ENCODE data around the gene OR12D1.
"Not testable (repeated sequence)": the region's sequence is repeated elsewhere in the genome, so short reads cannot be mapped to it uniquely, and the experiment has no call there.

The OR12D1 gene

DNA sequence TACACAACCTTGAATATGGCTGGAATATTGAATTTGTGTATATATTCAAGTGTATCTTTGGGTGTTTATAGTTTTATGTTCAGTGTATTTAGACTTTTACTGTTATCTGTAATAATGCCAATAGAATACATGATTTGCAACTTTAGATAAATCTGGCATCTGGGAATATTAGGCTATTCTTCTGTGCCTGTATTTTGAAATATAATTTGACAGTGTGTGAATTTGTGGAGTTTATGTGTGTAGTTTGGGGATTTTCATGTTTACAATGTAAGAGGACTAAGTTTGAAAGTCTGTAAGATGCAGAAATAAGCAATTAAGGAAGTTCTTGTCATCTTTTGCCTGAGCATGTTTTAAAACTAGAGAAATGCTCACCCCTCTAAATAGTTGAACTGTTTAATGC lies 24.3 kb downstream of the OR12D1 start, which contains the start of gene OR10C1:
Gene OR10C1 (plus strand): TSS at position 301 of the 400 bp plus-strand sequence. CDS start 710 bp downstream, outside the sequence.
- DNase-seq (ENCODE audit: extremely low spot score), result no peak
- ChIA-PET CTCF (interaction anchor here (1.1 kb wide), 1 partner anchor 8 kb away, joined by 3 read pairs; no protein-coding TSS in a partner anchor), POLR2A (no interaction called here)
- TF ChIP-seq, protein P1, sequence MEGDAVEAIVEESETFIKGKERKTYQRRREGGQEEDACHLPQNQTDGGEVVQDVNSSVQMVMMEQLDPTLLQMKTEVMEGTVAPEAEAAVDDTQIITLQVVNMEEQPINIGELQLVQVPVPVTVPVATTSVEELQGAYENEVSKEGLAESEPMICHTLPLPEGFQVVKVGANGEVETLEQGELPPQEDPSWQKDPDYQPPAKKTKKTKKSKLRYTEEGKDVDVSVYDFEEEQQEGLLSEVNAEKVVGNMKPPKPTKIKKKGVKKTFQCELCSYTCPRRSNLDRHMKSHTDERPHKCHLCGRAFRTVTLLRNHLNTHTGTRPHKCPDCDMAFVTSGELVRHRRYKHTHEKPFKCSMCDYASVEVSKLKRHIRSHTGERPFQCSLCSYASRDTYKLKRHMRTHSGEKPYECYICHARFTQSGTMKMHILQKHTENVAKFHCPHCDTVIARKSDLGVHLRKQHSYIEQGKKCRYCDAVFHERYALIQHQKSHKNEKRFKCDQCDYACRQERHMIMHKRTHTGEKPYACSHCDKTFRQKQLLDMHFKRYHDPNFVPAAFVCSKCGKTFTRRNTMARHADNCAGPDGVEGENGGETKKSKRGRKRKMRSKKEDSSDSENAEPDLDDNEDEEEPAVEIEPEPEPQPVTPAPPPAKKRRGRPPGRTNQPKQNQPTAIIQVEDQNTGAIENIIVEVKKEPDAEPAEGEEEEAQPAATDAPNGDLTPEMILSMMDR (IDR thresholded peaks at IDR 0.05; ENCODE audit: control extremely low read depth, extremely low read depth, low read depth, missing control alignments), result no peak

DNA sequence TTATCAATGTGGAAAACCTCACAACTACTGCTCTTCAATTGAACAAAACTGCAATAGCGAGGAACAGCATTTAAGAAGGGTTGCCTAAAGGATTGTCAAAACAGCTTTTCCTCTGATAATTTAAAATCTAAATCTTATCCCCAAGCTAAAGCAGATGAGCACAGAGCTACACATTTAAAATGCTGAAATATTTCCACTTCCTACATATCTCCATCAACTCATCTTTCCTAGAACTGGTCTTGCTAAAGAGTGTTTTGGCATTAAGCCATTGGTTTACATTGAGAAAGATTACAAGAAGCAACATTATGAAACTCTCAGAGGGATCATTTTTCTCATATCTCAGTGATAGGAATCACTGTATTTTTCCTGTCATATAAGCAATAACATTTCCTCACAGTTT lies 28.0 kb downstream of the OR12D1 start:
- TF ChIP-seq, protein P1 (IDR thresholded peaks at IDR 0.05; ENCODE audit: control extremely low read depth, extremely low read depth, low read depth, missing control alignments), result no peak
- ChIA-PET CTCF (no interaction called here), POLR2A (no interaction called here)
- DNase-seq (ENCODE audit: extremely low spot score), result no peak

DNA sequence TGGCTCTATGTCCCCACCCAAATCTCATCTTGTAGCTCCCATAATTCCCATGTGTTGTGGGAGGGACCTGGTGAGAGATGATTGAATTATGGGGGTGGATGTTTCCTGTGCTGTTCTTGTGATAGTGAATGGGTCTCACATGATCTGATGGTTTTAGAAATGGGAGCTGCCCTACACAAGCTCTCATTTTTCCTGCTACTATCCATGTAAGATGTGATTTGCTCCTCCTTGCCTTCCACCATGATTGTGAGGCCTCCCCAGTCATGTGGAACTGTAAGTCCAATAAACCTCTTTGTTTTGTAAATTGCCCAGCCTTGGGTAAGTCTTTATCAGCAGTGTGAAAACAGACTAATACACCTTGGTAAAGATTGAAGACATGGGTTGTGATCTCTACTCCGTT lies 29.3 kb downstream of the OR12D1 start:
- DNase-seq (ENCODE audit: extremely low spot score); POLR2A ChIA-PET; CTCF ChIA-PET: not testable (repeated sequence)

DNA sequence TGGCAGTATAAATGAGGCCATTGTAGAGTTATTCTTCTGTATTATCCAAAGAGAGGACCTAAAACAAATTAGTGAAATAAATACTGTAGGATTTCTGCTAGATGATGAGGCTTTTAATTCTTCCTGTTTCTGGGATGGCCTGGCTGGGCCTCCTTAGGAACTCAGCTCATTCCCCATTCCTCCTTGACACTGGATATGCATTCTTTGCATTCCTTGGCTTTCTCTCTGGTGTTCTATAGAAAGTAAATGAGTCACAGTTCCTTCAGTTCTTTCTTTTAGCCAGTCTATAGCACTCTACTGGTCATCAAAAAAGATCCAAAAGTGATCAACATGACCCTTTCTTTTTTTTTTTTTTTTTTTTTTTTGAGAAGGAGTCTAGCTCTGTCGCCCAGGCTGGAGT lies 32.9 kb downstream of the OR12D1 start:
- POLR2A ChIA-PET, result no interaction called here
- TF ChIP-seq, protein P1 (IDR thresholded peaks at IDR 0.05; ENCODE audit: control extremely low read depth, extremely low read depth, low read depth, missing control alignments), result no peak
- CTCF ChIA-PET, result no interaction called here
- no peak for DNase-seq (ENCODE audit: extremely low spot score)

DNA sequence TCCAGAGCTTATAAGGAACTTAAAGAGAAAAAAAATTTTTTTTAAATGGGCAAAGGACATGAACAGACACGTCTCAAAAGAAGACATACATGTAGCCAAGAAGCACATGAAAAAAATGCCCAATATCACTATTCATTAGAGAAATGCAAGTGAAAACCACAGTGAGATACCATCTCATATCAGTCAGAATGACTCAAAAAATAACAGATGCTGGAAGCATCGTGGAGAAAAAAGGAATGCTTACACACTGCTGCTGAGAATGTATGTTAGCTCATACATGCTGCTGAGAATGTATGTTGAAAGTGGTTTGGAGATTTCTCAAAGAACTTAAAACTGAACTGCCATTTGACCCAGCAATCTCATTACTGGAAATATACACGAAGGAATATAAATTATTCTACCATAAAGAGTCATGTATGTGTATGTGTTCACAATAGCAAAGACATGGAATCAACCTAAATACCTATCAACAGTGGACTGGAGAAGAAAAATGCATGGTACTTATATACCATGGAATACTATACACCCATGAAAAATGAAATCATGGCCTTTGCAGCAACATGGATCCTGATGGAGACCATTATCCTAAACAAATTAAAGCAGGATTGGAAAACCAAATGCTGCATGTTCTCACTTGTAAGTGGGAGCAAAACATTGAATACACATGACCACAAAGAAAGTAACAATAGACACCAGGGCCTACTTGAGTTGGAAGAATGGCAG lies 36.9 kb downstream of the OR12D1 start:
- ChIA-PET POLR2A (no interaction called here), CTCF (no interaction called here)
- DNase-seq (ENCODE audit: extremely low spot score), result no peak
- TF ChIP-seq, protein P1 (IDR thresholded peaks at IDR 0.05; ENCODE audit: control extremely low read depth, extremely low read depth, low read depth, missing control alignments), result no peak

DNA sequence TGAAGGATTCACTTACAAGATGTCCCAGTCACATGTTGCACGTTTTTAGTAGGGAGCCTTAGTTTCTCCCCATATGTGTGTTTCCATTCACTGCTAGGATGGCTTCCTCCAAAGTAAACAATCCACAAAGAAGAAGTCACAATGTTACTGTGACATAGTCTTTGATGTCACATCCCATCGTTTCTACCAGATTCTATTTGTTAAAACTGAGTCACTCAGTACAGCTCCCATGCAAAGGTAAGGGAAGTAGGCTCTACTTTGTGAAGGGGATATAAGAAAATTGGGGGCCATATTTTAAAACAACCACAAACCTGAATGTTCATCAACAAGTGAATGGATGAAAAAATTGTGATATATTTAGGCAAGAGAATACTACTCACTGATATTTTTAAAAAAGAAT lies 42.2 kb downstream of the OR12D1 start, which contains the start of the genes OR11A1 and OR2H1:
Gene OR11A1 (minus strand): TSS at position 101 of the 400 bp plus-strand sequence. CDS start 29,430 bp downstream, outside the sequence.
Gene OR2H1 (plus strand): TSS at position 185 of the 400 bp plus-strand sequence. CDS start 4,615 bp downstream, outside the sequence.
- POLR2A ChIA-PET, result no interaction called here
- CTCF ChIA-PET, result no interaction called here
- TF ChIP-seq, protein P1 (IDR thresholded peaks at IDR 0.05; ENCODE audit: control extremely low read depth, extremely low read depth, low read depth, missing control alignments), result no peak
- no peak for DNase-seq (ENCODE audit: extremely low spot score)

DNA sequence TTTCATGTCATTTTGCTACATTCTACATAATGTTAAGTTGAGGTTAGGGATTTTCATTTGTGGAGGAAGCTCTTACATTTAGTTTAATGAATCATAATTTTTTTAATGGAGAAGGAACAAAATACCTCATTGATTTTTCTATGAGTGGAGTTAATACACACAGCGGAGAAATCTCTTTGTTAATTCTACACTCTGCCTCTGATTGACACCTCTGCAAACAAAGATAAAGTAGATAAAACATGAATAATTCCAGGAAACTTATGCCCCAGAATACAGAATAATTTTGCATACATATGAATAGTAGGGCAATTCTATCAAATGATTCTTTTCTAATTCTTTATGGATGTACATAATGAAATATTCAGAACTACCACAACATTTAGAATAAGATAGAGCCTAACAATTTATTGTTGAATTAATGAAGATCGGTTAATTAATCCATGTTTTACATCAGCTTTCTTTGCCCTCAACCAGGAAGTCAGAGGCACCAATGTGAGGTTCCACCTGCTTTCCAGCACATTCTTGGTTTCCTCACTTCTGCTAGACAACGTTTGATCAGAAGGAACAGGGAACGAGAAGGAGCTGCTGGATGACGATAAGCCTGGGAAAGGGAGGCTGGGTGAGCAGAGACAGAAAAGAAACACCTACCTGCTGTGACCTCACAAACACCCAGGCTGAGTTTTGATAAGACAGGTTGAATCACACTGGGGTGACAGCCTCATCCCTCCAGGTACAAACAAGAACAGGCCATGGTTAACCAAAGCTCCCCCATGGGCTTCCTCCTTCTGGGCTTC lies 46.5 kb downstream of the OR12D1 start:
- ChIA-PET CTCF (no interaction called here), POLR2A (no interaction called here)
- TF ChIP-seq, protein P1 (IDR thresholded peaks at IDR 0.05; ENCODE audit: control extremely low read depth, extremely low read depth, low read depth, missing control alignments), result no peak
- DNase-seq (ENCODE audit: extremely low spot score), result no peak
